GM19438 (cell line): ENCODE measurements around the gene N4BP2L2.
"Not testable (repeated sequence)": the region's sequence is repeated elsewhere in the genome, so short reads cannot be mapped to it uniquely, and the experiment has no call there.

Source experiments
- ATAC-seq: cut with Tn5 transposase; IDR thresholded peaks from one replicate; pipeline ENCODE4 v1.9.1; 2021; ENCODE audit warnings: low read depth; ENCODE audit not compliant: unreplicated experiment

N4BP2L2 gene

GRCh38 chr13:32538621-32539246 is at the start of gene N4BP2L2:
N4BP2L2 (minus strand) TSS chr13:32538795; CDS start chr13:32537027, 1,768 bp downstream.
- ATAC-seq, result peak; percentile 97

GRCh38 chr13:32587811-32588170 is 49.2 kb upstream of the N4BP2L2 start:
- no peak for ATAC-seq

GRCh38 chr13:32587011-32587810 is 48.6 kb upstream of the N4BP2L2 start:
- peak; percentile 43 for ATAC-seq

- ATAC-seq, result peak; percentile 83
Measured at GRCh38 chr13:32586080-32586900, 47.7 kb upstream of the N4BP2L2 start, which contains the start of gene PDS5B. PDS5B (plus strand) TSS chr13:32586452; CDS start chr13:32648773, 62,321 bp downstream.

GRCh38 chr13:32585550-32586079 is 47.0 kb upstream of the N4BP2L2 start:
- no peak for ATAC-seq

- ATAC-seq, result no peak
Measured at GRCh38 chr13:32582991-32583390, 44.4 kb upstream of the N4BP2L2 start.

- no peak for ATAC-seq
Measured at GRCh38 chr13:32582281-32582680, 43.7 kb upstream of the N4BP2L2 start.

GRCh38 chr13:32581177-32581786 is 42.7 kb upstream of the N4BP2L2 start:
- no peak for ATAC-seq

- no peak for ATAC-seq
Measured at GRCh38 chr13:32577032-32577431, 38.4 kb upstream of the N4BP2L2 start.

GRCh38 chr13:32575687-32576086 is 37.1 kb upstream of the N4BP2L2 start:
- ATAC-seq, result not testable (repeated sequence)

- not testable (repeated sequence) for ATAC-seq
Measured at GRCh38 chr13:32560842-32561241, 22.2 kb upstream of the N4BP2L2 start.

- ATAC-seq, result no peak
Measured at GRCh38 chr13:32555613-32556012, 17.0 kb upstream of the N4BP2L2 start.

GRCh38 chr13:32553720-32554119 is 15.1 kb upstream of the N4BP2L2 start:
- ATAC-seq, result no peak

GRCh38 chr13:32549788-32550187 is 11.2 kb upstream of the N4BP2L2 start:
- ATAC-seq, result no peak

GRCh38 chr13:32548837-32549236 is 10.2 kb upstream of the N4BP2L2 start:
- no peak for ATAC-seq

GRCh38 chr13:32545083-32545482 is 6.5 kb upstream of the N4BP2L2 start:
- ATAC-seq, result no peak

GRCh38 chr13:32542221-32542620 is 3.6 kb upstream of the N4BP2L2 start:
- no peak for ATAC-seq

- peak; percentile 82 for ATAC-seq
Measured at GRCh38 chr13:32538143-32538620, 413 bp downstream of the N4BP2L2 start.

- ATAC-seq, result no peak
Measured at GRCh38 chr13:32537580-32538142, 934 bp downstream of the N4BP2L2 start.

GRCh38 chr13:32535748-32536147 is 2.8 kb downstream of the N4BP2L2 start:
- ATAC-seq, result no peak
